Prostate gland (tissue), 2 donors: Measurements from ENCODE around the gene PLCH1. TPM values are rescaled to one million over a fixed set of nuclear protein-coding genes. Genes with fewer than 3 reads are reported as not detected.
"Not testable (repeated sequence)": the region's sequence is repeated elsewhere in the genome, so short reads cannot be mapped to it uniquely, and the experiment has no call there.

Experiments used
- DNase-seq: peaks from one replicate; pipeline ENCODE4 v3.0.0-alpha.2; 2019; ENCODE audit warnings: low spot score
- H3K27ac ChIP-seq, 2 donors: fragments of 200-600 bp; sonication (generic); 2 replicates each; pipeline ENCODE4 v1.5.1; 2017 to 2019
- H3K27me3 ChIP-seq: fragments of 200-600 bp; sonication (generic); replicated peaks from 2 replicates; pipeline ENCODE4 v1.5.1; 2019; ENCODE audit not compliant: insufficient read depth
- H3K36me3 ChIP-seq, 2 donors: fragments of 200-600 bp; sonication (generic); 1 replicate in 1 of 2; 2 replicates in 1 of 2; pipeline versions ENCODE4 v1.5.1 to v1.8.1; 2017 to 2019
- H3K4me1 ChIP-seq: fragments of 200-600 bp; sonication (generic); replicated peaks from 2 replicates; pipeline ENCODE4 v1.5.1; 2019
- H3K4me3 ChIP-seq, 2 donors: fragments of 200-600 bp; sonication (generic); 2 replicates each; pipeline ENCODE4 v1.5.1; 2017 to 2019
- H3K9me3 ChIP-seq: fragments of 200-600 bp; sonication (generic); 2 replicates; pipeline ENCODE4 v1.5.1; 2017
- CTCF ChIP-seq, 4 experiments: fragments of 200-600 bp in 2 of 4; fragments of 450-650 bp in 2 of 4; sonication (generic) in 2 of 4; IDR thresholded peaks; 1 replicate in 3 of 4; 2 replicates in 1 of 4; pipeline ENCODE4 v1.5.1; 2016 to 2019; ENCODE audit warnings: antibody characterized with exemption in 4 of 4, mild to moderate bottlenecking in 2 of 4, moderate library complexity in 2 of 4
- POLR2A ChIP-seq: fragments of 450-650 bp; IDR thresholded peaks from one replicate; pipeline ENCODE4 v1.6.1; 2016; ENCODE audit warnings: antibody characterized with exemption, mild to moderate bottlenecking
- POLR2AphosphoS5 ChIP-seq: sonication (generic); formaldehyde crosslinking; IDR thresholded peaks from one replicate; pipeline ENCODE4 v1.6.1; 2017; ENCODE audit warnings: antibody characterized with exemption
- WGBS: methylation state at CpG from one replicate; pipeline ENCODE4 v1.1.5; 2018; 5-methylcytosine and 5-hydroxymethylcytosine counted together
- intact Hi-C: fragments of 100-400 bp; cut with DNase I; formaldehyde crosslinking; loops from one replicate; pipeline ENCODE4 v1.14.2; 2022
- total RNA-seq, 2 donors: library from RNA; depleted of rRNA; stranded (reverse); fragments of >200 nt; gene quantifications; one replicate each; pipeline ENCODE4 v1.1.0, GENCODE V29; 2016

PLCH1 gene
- total RNA-seq, 2 donors from 2014 or later, result 0.64 to 12.2 TPM

- Histone ChIP-seq H3K36me3 (no peaks in the 10 kb centered on the region), H3K4me3 (no peak overlapping the region), H3K27ac (no peak overlapping the region), H3K9me3 (no peaks in the 10 kb centered on the region), H3K27me3 (no peaks in the 10 kb centered on the region), H3K4me1 (no peaks in the 10 kb centered on the region)
- no peak for DNase-seq
- WGBS, result 29% methylated on average over 1 of the region's 1 CpG
- intact Hi-C loops, result no loop called here
- TF ChIP-seq POLR2A (no peak), POLR2AphosphoS5 (no peak), CTCF (IDR thresholded peaks at IDR 0.05) (no peak)
These were observed 102.9 kb downstream of the PLCH1 start for GRCh38 chr3:155641956-155642355.

GRCh38 chr3:155640098-155640497 lies 104.8 kb downstream of the PLCH1 start:
- H3K4me1 ChIP-seq, result no peaks in the 10 kb centered on the region
- H3K9me3 ChIP-seq, result no peaks in the 10 kb centered on the region
- WGBS, result 72% methylated on average over 3 of the region's 3 CpGs
- H3K27me3 ChIP-seq, result no peaks in the 10 kb centered on the region
- no peaks in the 10 kb centered on the region for H3K36me3 ChIP-seq
- no peak for DNase-seq
- H3K27ac ChIP-seq, result no peak overlapping the region
- intact Hi-C loops, result no loop called here
- H3K4me3 ChIP-seq, result no peak overlapping the region
- TF ChIP-seq POLR2A, result no peak
- no peak for TF ChIP-seq POLR2AphosphoS5
- no peak for TF ChIP-seq CTCF (IDR thresholded peaks at IDR 0.05)

- intact Hi-C loops, result no loop called here
- Histone ChIP-seq H3K4me1 (no peaks in the 10 kb centered on the region), H3K4me3 (no peak overlapping the region), H3K27me3 (no peaks in the 10 kb centered on the region), H3K27ac (no peak overlapping the region), H3K36me3 (no peaks in the 10 kb centered on the region), H3K9me3 (no peaks in the 10 kb centered on the region)
- no peak for TF ChIP-seq CTCF (IDR thresholded peaks at IDR 0.05)
- no peak for TF ChIP-seq POLR2A
- no peak for TF ChIP-seq POLR2AphosphoS5
- no peak for DNase-seq
- WGBS, result 91% methylated on average over 4 of the region's 4 CpGs
These were observed 105.3 kb downstream of the PLCH1 start for GRCh38 chr3:155639462-155640055.

- H3K36me3 ChIP-seq, intact Hi-C loops, DNase-seq, H3K4me1 ChIP-seq, H3K9me3 ChIP-seq, H3K27ac ChIP-seq, H3K4me3 ChIP-seq, H3K27me3 ChIP-seq: not testable (repeated sequence)
These were observed 106.4 kb downstream of the PLCH1 start for GRCh38 chr3:155638461-155638860.

DNA sequence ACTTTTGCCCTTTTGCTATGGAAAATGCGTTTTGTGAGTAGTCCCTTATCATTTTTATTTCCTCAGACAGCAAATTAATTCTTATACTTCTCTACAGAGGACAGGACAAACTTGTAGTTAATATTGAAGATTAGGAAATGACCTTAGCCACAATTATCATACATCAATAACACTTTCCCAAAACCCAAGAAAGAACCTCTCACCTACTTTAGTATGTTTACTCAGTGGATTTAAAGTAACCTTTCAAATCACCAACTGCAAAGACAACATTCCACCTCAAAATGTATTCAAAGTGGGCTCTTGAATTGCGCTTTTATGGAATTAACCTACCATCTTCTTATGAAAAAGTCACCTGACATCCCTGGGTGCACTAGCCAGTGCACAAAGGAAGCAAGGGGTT lies 107.3 kb downstream of the PLCH1 start:
- intact Hi-C loops, result no loop called here
- Histone ChIP-seq H3K27ac (no peak overlapping the region), H3K4me1 (no peaks in the 10 kb centered on the region), H3K36me3 (no peaks in the 10 kb centered on the region), H3K27me3 (no peaks in the 10 kb centered on the region), H3K4me3 (no peak overlapping the region), H3K9me3 (no peaks in the 10 kb centered on the region)
- TF ChIP-seq POLR2AphosphoS5 (no peak), CTCF (IDR thresholded peaks at IDR 0.05) (no peak), POLR2A (no peak)
- WGBS, result 76% methylated on average over 2 of the region's 2 CpGs
- no peak for DNase-seq
